MCF 10A (cell line): ENCODE measurements around the gene DDIT4L. TPM values are rescaled to one million over a fixed set of nuclear protein-coding genes. Genes with fewer than 3 reads are reported as not detected.

Source experiments
- BruUV-seq: library from RNA; stranded (reverse); fragments of 400-500 nt; replicated peaks from 2 replicates; lab custom pipeline; 2021; lab: Mats Ljungman, UMichigan
- CTCF ChIA-PET: fragments of 300-600 bp; sonication (Branson Sonifier 250); formaldehyde crosslinking; extraction: SDS; loops from one replicate; lab custom pipeline; 2021; ENCODE audit warnings: antibody characterized with exemption, inconsistent platforms; lab: Yijun Ruan, JAX
- POLR2A ChIA-PET: fragments of 300-600, 350-650 bp; sonication (Branson Sonifier 250); formaldehyde crosslinking; extraction: SDS; loops from one replicate; lab custom pipeline; 2020; ENCODE audit warnings: antibody characterized with exemption, inconsistent platforms; lab: Yijun Ruan, JAX
- DNase-seq: peaks from one replicate; pipeline ENCODE4 v3.0.0-alpha.2; 2018; ENCODE audit not compliant: unreplicated experiment
- H3K27ac Mint-ChIP-seq: one replicate; pipeline ENCODE4 v1.8.0; 2022; ENCODE audit warnings: mild to moderate bottlenecking, low read depth, mixed read lengths; ENCODE audit not compliant: unreplicated experiment
- H3K27me3 Mint-ChIP-seq: one replicate; pipeline ENCODE4 v1.8.0; 2022; ENCODE audit warnings: mixed read lengths; ENCODE audit not compliant: insufficient read depth, unreplicated experiment
- H3K36me3 Mint-ChIP-seq: one replicate; pipeline ENCODE4 v1.8.0; 2022; ENCODE audit warnings: mild to moderate bottlenecking, moderate library complexity, mixed read lengths; ENCODE audit not compliant: insufficient read depth, unreplicated experiment
- H3K4me1 Mint-ChIP-seq: one replicate; pipeline ENCODE4 v1.8.0; 2022; ENCODE audit warnings: mixed read lengths; ENCODE audit not compliant: insufficient read depth, unreplicated experiment
- H3K4me3 Mint-ChIP-seq: one replicate; pipeline ENCODE4 v1.8.0; 2022; ENCODE audit warnings: mild to moderate bottlenecking, moderate library complexity, mixed read lengths; ENCODE audit not compliant: unreplicated experiment
- H3K9me3 Mint-ChIP-seq: one replicate; pipeline ENCODE4 v1.8.0; 2022; ENCODE audit warnings: mixed read lengths; ENCODE audit not compliant: unreplicated experiment
- intact Hi-C: fragments of 100-400 bp; cut with micrococcal nuclease; formaldehyde crosslinking; loops from 2 replicates; pipeline ENCODE4 v1.14.1; 2022
- total RNA-seq: library from RNA; stranded (reverse); gene quantifications from 2 replicates; pipeline ENCODE4 v1.2.3, GENCODE V29; 2022
- TF ChIP-seq, protein P1 (sequence below): fragments of 200-600 bp; IDR thresholded peaks from one replicate; pipeline ENCODE4 v1.8.0; 2022; ENCODE audit warnings: antibody characterized with exemption, mild to moderate bottlenecking; ENCODE audit not compliant: unreplicated experiment

DDIT4L gene
- total RNA-seq, 1 experiment from 2014 or later: 0.23 TPM

DNA sequence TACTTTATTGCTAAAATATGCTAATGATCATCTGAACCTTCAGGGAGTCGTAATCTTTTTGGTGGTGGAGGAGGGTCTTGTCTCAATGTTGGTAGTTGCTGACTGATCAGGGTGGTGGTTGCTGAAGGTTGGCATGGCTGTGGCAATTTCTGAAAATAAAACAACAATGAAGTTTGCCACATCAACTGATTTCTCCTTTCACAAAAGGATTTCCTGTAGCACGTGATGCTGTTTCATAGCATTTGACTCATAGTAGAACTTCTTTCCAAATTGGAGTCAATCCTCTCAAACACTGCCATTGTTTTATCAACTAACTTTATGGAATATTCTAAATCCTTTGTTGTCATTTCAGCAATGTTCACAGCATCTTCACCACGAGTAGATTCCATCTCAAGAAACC, 19.3 kb downstream of the DDIT4L start:
- no peak for DNase-seq
- ChIA-PET POLR2A (no interaction called here), CTCF (interaction anchor here (0.9 to 1.1 kb wide), 2 partner anchors 78 to 105 kb away, joined by 3 read pairs; no protein-coding TSS in a partner anchor)
- no TSS peak for BruUV-seq
- intact Hi-C loops: no loop called here
- no peak overlapping the region for H3K27ac Mint-ChIP-seq
- TF ChIP-seq, protein P1, sequence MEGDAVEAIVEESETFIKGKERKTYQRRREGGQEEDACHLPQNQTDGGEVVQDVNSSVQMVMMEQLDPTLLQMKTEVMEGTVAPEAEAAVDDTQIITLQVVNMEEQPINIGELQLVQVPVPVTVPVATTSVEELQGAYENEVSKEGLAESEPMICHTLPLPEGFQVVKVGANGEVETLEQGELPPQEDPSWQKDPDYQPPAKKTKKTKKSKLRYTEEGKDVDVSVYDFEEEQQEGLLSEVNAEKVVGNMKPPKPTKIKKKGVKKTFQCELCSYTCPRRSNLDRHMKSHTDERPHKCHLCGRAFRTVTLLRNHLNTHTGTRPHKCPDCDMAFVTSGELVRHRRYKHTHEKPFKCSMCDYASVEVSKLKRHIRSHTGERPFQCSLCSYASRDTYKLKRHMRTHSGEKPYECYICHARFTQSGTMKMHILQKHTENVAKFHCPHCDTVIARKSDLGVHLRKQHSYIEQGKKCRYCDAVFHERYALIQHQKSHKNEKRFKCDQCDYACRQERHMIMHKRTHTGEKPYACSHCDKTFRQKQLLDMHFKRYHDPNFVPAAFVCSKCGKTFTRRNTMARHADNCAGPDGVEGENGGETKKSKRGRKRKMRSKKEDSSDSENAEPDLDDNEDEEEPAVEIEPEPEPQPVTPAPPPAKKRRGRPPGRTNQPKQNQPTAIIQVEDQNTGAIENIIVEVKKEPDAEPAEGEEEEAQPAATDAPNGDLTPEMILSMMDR: no peak
- no peak overlapping the region for H3K4me3 Mint-ChIP-seq
- H3K27me3 Mint-ChIP-seq: no peaks in the 10 kb centered on the region
- H3K9me3 Mint-ChIP-seq: no peaks in the 10 kb centered on the region
- H3K36me3 Mint-ChIP-seq: no peaks in the 10 kb centered on the region
- peaks cover 7% of the 10 kb centered on the region for H3K4me1 Mint-ChIP-seq

DNA sequence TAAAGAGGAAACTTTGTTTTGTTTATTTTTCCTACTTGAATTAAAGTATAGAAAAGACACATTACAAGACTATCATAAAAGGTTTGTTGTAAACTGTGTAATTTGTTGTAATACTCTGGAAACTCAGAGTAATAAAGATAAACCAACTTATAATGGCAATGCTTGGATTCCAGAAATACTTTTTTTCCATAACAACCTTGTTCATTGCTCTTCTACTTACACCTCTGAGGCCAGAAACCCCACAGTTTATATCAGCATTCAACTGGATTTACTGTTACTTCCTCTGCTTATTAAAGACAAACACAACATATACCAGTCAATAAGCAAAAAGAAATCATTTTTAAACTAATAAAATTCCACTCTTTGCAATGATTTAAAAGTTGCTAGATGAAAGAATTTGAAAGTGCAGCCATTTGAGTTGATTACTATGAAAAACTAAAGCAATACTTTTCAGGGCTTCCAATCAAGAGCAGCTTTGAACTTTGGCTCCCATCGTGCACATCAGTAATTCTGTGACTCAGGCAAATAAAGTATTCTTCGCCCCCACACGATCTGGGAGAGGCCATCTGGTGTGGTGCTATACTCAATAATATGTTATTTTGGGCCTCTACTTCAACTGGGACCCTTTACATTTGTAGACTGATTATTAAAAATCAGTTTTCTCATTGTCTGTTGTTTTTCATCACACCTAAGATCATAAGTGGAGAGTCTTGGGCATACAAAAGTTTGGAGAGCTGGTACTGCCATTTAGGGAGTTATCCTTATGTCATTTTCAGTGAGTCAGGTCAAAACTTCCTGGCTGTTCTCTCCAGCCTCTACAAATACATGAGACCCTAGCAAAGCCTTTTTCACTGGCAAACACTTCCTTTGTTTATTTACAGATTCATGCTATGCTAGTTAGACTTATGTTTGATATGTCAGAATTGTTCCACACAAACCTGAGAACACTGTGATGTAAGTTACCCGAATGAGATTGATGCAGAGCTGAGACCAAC, 20.5 kb downstream of the DDIT4L start:
- H3K4me1 Mint-ChIP-seq: peaks cover 7% of the 10 kb centered on the region
- H3K36me3 Mint-ChIP-seq: no peaks in the 10 kb centered on the region
- intact Hi-C loops: no loop called here
- H3K27me3 Mint-ChIP-seq: no peaks in the 10 kb centered on the region
- no peak for DNase-seq
- no peak overlapping the region for H3K27ac Mint-ChIP-seq
- H3K9me3 Mint-ChIP-seq: no peaks in the 10 kb centered on the region
- TF ChIP-seq, protein P1: no peak
- ChIA-PET CTCF (interaction anchor here (0.7 kb wide), 1 partner anchor 113 kb away, joined by 3 read pairs; no protein-coding TSS in a partner anchor), POLR2A (interaction anchor here (1.2 kb wide), 1 partner anchor 18 kb away, joined by 3 read pairs; no protein-coding TSS in a partner anchor)
- H3K4me3 Mint-ChIP-seq: no peak overlapping the region
- BruUV-seq: no TSS peak

DNA sequence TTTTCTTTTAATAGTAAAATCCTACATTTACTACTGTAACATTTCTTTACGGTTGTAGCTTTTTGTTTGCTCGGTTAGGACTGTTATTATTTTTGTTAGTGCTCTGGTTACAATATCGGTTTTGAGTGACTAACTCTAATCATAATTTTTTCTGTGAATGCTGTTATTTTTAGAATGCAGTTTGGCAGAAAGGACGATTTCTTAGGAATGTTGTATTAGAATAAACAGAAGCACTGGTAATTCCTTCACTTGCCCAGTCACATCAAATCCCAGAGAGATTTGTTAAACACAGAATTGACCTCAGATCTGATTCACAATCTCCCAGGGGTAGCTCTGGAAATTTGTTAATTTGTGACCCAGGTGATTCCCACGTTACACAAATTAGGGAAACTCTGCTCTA, 21.7 kb downstream of the DDIT4L start:
- H3K27me3 Mint-ChIP-seq: no peaks in the 10 kb centered on the region
- H3K36me3 Mint-ChIP-seq: no peaks in the 10 kb centered on the region
- H3K4me3 Mint-ChIP-seq: no peak overlapping the region
- BruUV-seq: no TSS peak
- ChIA-PET CTCF (interaction anchor here (0.6 to 0.9 kb wide), 3 partner anchors 75 to 114 kb away, joined by 3 to 6 read pairs (median 3); no protein-coding TSS in a partner anchor), POLR2A (interaction anchor here (0.6 to 1.2 kb wide), 2 partner anchors 20 to 226 kb away, joined by 3 read pairs; no protein-coding TSS in a partner anchor)
- intact Hi-C loops: no loop called here
- DNase-seq: peak; percentile 22
- H3K4me1 Mint-ChIP-seq: peaks cover 7% of the 10 kb centered on the region
- no peak overlapping the region for H3K27ac Mint-ChIP-seq
- no peaks in the 10 kb centered on the region for H3K9me3 Mint-ChIP-seq
- TF ChIP-seq, protein P1: no peak
